ENCODE data around the gene SLC13A2. TPM values are rescaled to one million over a fixed set of nuclear protein-coding genes. Genes with fewer than 3 reads are reported as not detected.

Gene SLC13A2
- total and polyA plus RNA-seq, 11 donors, result 0.03 TPM; not detected in 10

DNA sequence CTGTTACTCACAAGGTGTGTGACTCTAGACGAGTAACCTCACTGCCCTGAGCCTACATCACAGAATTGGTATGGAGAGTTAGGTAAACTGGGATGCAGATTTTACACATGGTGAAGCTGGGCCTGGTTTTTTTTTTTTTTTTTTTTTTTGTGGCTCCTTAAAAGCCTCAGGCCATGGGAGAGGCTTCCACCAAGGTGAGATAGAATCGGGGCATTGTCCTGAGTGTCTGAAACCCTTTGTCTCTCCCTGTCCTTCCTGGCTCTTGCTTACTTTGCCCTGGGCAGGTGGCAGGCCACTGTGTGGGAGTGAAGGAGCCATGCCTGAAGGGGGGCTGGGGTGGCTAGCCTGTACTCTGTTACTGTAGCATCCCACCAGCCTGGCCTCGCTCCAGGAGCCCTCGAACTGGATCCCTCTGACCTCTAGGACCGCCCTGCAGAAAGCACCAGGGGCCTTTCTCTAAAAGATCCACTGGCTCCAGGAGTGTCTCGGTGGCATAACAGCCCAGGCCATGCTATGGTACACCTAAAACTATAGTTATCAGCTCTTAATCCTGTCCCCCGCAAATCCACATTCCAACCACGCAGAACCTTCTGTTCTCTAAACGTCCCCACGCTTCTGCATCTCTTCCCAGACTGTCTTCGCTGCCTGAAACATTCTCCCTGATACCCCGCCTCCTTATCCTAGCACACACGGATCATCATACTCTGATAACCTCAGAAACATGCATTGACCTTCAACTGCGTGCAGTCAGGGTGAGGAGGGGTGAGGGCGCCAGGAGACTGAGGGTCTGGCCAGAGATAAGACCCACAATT lies 1.7 kb upstream of the SLC13A2 start:
- 49 to 55% (median 52%) methylated on average over 15 of the region's 15 CpGs for WGBS, 4 donors
- TF ChIP-seq, protein P1, sequence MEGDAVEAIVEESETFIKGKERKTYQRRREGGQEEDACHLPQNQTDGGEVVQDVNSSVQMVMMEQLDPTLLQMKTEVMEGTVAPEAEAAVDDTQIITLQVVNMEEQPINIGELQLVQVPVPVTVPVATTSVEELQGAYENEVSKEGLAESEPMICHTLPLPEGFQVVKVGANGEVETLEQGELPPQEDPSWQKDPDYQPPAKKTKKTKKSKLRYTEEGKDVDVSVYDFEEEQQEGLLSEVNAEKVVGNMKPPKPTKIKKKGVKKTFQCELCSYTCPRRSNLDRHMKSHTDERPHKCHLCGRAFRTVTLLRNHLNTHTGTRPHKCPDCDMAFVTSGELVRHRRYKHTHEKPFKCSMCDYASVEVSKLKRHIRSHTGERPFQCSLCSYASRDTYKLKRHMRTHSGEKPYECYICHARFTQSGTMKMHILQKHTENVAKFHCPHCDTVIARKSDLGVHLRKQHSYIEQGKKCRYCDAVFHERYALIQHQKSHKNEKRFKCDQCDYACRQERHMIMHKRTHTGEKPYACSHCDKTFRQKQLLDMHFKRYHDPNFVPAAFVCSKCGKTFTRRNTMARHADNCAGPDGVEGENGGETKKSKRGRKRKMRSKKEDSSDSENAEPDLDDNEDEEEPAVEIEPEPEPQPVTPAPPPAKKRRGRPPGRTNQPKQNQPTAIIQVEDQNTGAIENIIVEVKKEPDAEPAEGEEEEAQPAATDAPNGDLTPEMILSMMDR (IDR thresholded peaks at IDR 0.05), result no peak
- TF ChIP-seq POLR2A (IDR thresholded peaks at IDR 0.05), result no peak
- H3K36me3 ChIP-seq, result no peaks in the 10 kb centered on the region

DNA sequence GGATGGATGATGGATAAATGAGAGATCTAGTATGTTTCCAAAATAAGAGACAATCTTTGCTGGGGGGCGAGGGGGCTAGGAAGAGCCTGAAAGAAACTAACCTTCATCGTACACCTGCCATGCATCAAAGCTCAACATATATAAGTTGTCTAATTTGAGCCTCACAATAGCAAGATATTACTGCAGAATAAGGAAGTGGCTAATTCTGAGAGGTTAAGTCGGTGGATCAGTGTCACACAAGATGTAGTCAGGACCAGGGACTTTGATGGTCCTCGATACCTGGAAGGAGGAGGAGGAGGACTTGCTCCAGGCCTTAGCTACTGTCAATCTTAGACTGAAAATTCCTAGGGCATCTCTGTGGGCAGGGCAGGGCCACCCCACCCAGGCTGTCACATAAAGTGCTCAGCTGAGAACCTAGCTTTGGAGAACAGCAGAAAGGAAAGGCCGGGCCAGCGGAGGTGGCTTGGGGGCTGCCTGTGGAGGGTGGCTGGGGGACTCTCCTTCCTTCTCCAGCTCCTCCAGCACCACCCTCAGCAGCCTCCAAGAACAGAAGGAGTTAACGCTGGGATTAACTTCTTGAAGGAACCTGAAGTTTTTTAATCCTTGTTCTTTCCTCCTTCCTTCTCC lies 460 bp upstream of the SLC13A2 start:
- no peaks in the 10 kb centered on the region for H3K36me3 ChIP-seq
- WGBS, 4 donors, result 86 to 91% (median 90%) methylated on average over 7 of the region's 7 CpGs
- TF ChIP-seq POLR2A (IDR thresholded peaks at IDR 0.05), result no peak
- TF ChIP-seq, protein P1 (IDR thresholded peaks at IDR 0.05), result no peak
- DNase-seq, result no peak
- no peaks in the 10 kb centered on the region for H3K9me3 ChIP-seq
- H3K4me1 ChIP-seq, result no peaks in the 10 kb centered on the region
- ATAC-seq, result no peak
- no peak overlapping the region for H3K4me3 ChIP-seq
- H3K27ac ChIP-seq, result no peak overlapping the region
- intact Hi-C loops (cut with DNase I), result loop anchor here in 1 of 10 donors (10.0 kb wide), 1 partner anchor 58 kb away; no protein-coding TSS in a partner anchor
- no peaks in the 10 kb centered on the region for H3K27me3 ChIP-seq

More for the DNA sequence above, 1.7 kb upstream of the SLC13A2 start:
- no peak overlapping the region for H3K27ac ChIP-seq
- H3K9me3 ChIP-seq, result no peaks in the 10 kb centered on the region
- DNase-seq, result no peak
- H3K4me1 ChIP-seq, result peaks cover 0 to 10% (median 0%) of the 10 kb centered on the region in 12 donors
- peaks cover 0 to 3% (median 0%) of the 10 kb centered on the region in 9 donors for H3K27me3 ChIP-seq
- ATAC-seq, result no peak
- intact Hi-C loops (cut with DNase I), result loop anchor here in 1 of 10 donors (10.0 kb wide), 1 partner anchor 57 kb away; no protein-coding TSS in a partner anchor
- H3K4me3 ChIP-seq, result no peak overlapping the region

DNA sequence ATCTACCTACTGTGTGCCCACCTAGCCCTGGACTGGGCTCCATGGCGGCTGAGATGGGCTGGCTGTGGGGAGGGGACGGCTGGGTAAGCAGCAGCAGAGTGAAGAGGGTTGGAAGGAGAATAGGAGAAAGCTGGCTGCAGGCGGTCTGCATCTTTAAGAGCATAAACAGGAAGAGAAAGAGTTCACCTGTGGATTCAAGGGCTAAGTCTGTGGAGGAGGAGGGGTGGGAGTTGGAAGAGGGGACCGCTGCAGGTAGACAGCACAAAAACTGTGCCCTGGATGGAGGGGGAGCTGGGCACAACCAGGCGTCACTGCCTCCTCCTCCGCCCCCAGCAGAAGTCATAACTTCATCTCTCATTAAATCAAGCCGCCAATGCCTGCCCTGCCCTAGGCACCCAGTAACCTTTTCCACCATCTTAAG lies 677 bp downstream of the SLC13A2 start:
- H3K27me3 ChIP-seq, result no peaks in the 10 kb centered on the region
- WGBS, 4 donors, result 81 to 84% (median 82%) methylated on average over 7 of the region's 7 CpGs
- TF ChIP-seq, protein P1 (IDR thresholded peaks at IDR 0.05), result no peak
- TF ChIP-seq POLR2A (IDR thresholded peaks at IDR 0.05), result no peak
- H3K4me3 ChIP-seq, result no peak overlapping the region
- no peaks in the 10 kb centered on the region for H3K36me3 ChIP-seq
- ATAC-seq (no peak), DNase-seq (no peak)
- intact Hi-C loops (cut with DNase I), result loop anchor here in 1 of 10 donors (10.0 kb wide), 1 partner anchor 59 kb away; no protein-coding TSS in a partner anchor
- no peaks in the 10 kb centered on the region for H3K4me1 ChIP-seq
- no peak overlapping the region for H3K27ac ChIP-seq
- H3K9me3 ChIP-seq, result no peaks in the 10 kb centered on the region

Data from heart left ventricle (tissue), 16 donors.